GM04503 (cell line): ENCODE results near the gene CEBPE.
A peak's percentile ranks its signal among the peaks of the same experiment; 100 is the strongest.

Experiments used
- DNase-seq: peaks from one replicate; pipeline ENCODE4 v3.0.0-alpha.2; 2012; ENCODE audit warnings: low read depth

The CEBPE gene

DNA sequence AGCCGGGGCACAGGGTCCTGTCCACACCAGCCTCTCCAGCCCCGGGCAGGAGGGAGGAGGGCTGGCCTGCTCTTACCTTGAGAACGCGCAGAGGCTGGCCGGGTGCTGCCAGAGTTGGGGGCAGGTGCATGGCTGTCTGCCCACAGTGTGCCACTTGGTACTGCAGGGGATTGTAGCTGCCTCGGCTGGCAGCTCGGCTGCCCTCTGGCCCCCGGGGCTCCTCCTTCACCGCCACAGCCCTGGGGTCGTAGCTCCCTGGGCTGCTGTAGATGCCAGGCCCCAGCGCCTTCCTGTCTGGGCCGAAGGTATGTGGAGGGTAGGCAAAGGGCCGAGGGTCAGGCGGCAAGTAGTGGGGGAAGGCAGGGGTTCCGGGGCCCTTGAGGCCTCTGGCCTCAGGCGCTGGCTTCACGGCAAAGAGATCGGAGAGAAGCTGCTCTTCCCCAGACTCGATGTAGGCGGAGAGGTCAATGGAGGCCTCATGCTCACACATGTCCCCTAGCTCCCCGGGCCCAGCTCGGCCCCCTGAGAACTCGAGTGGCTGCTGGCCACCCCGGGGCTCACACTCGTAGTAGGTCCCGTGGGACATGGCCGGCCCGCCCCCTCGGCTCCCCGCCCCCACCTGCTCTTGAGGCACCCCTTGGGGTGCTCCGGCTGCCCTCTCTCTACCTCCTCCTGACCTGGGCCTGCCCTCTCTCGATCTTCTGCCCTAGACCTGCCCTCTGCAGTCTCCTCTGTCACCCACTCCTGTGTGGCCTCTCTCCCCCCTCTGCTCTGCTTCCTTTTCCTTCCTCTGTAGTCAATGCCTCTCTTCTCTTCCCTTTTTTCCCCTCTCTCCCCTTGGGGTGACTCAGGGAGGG is at the start of gene CEBPE:
Gene CEBPE, minus strand, starts transcription at position 750 of the 857 bp plus-strand sequence. Its CDS starts 164 bp downstream, at position 586.
- DNase-seq = no peak

GRCh38 chr14:23168246-23168645 is 49.2 kb upstream of the CEBPE start:
- no peak for DNase-seq

- no peak for DNase-seq
Observed at GRCh38 chr14:23167116-23167847, 48.2 kb upstream of the CEBPE start.

DNA sequence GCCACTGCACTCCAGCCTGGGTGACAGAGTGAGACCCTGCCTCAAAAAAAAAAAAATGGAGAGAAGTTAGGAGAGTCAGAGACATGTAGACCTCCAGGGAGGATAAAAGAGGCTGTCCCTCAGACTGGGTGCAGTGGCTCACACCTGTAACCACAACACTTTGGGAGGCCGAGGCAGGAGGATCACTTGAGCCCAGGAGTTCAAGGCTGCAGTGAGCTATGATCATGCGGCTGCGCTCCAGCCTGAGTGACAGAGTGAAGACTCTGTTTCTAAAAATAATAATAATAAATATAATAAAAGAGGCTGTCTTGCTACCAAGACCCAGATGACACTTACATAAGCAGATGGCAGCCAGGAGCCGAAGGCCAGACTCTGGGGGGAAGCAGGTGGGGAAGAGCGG is 45.9 kb upstream of the CEBPE start:
- no peak for DNase-seq

GRCh38 chr14:23164250-23164649 is 45.2 kb upstream of the CEBPE start:
- no peak for DNase-seq

GRCh38 chr14:23163830-23164229 is 44.8 kb upstream of the CEBPE start:
- no peak for DNase-seq

- no peak for DNase-seq
Observed at GRCh38 chr14:23162800-23163199, 43.7 kb upstream of the CEBPE start.

DNA sequence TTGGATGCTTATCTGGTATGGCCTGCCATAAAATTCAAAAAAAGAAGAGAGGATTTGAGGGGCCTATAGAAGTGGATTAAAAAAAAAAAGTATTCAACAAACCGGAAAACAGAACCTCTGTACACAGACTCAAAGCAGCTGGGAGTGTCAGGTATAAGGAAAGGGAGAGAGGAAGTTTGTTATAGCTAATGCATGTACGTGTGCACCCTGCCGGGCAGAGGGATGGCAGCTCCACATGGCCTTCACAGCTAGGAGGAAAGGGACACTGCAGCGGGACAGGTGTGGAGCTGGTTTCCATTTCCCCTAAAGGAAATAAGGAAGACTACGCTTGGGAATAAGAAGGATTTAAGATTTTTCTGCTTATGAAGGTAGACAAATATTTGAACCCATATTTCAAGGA is 43.0 kb upstream of the CEBPE start:
- DNase-seq = no peak

GRCh38 chr14:23160924-23161522 is 42.0 kb upstream of the CEBPE start:
- no peak for DNase-seq

- DNase-seq = no peak
Observed at GRCh38 chr14:23159532-23159931, 40.5 kb upstream of the CEBPE start.

- DNase-seq = no peak
Observed at GRCh38 chr14:23158779-23159178, 39.7 kb upstream of the CEBPE start.

DNA sequence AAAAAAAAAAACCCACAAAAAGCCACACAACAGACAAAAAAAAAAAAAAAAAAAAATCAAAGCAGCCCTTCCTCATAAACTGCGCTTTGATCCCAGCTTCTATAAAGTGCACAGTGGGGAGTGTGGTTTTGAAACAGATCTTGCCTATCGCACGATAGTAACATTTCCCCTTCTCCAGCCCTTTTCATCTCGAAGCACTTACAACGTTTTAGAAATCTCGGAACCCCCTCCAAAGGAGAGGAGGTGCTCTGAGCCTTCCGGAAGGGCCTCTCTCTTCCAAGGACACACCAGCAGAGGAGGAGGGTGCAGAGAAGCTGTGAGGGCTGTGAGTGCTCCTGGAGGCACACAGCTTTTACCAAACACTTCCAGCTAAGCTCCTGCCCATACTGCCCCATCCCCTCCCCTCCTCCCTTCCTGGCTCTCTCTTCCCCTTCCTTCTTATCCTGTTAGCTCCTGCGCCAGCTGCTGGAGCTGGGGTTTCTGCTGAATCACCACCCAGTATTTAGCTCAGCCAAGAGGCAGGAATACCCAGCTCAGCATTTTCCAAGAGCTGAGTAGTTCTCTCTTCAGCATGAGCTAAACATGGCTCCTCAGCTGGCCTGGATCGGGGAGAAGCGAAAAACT is 36.0 kb upstream of the CEBPE start:
- peak; percentile 73 for DNase-seq

GRCh38 chr14:23153851-23154796 is 35.1 kb upstream of the CEBPE start:
- DNase-seq = no peak

DNA sequence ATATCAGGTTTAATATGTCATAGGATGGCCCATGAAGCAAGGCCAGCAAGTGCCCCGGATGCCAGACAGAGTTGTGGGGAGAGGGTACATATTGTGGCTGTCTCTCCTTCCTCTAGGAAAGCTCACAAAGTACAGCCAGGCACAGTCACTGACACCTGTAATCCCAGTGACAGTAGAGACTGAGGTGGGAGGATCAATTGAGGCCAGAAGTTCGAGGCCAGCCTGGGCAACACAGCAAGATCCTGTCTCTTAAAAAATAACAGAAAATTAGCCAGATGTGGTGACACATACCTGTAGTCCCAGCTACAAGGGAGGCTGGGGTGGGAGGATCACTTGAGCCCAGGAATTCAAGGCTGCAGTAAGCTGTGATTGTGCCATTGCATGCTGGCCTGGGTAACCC is 32.3 kb upstream of the CEBPE start:
- no peak for DNase-seq

- DNase-seq = no peak
Observed at GRCh38 chr14:23149745-23150144, 30.7 kb upstream of the CEBPE start.

DNA sequence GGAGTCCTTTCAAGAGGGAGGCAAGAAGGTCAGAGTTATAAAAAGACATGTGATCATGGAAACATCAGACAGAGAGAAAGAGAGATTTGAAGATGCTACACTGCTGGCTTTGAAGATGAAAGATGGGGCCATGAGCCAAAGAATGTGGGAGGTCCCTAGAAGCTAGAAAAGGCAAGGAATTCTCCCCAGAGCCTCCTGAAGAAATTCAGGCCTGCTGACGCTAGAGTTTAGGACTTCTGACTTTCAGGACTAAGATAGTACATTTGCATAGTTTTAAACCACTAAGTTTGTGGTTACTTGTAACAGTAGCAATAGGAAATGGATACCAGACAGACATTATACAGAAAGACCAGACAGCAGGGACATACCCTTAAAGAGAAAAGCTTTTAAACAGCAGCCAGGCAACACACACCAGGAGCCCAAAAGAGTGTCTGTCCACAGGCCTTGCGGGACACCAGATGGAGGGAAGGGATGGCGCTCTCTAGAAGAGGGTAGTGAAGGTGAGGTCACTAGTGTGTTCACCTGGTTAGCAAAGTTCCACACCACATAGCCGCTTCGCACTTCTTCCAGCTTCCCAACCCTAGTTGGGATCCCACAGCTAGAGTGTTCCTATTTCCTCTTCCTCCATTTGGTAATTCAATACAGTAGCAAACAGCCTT is 29.7 kb upstream of the CEBPE start:
- DNase-seq = no peak

DNA sequence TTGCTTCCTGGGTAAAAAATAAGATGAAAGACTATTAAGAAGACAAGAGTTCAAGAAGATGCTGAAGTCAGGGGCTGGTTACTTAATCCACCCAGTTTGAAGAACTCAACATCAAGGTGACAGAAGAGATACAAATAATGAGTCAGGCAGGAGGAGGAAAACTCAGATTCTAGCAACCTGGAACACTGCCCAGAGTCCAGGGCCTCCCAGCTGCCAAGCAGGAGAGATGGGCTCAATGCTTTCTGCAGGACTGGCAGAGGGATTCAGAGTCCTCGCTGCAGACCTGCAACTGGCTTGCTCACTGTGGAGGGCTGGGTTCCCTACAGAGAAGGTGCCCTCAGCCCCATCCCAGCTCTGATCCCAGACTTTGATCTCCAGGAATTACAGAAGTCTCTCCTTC is 28.6 kb upstream of the CEBPE start:
- DNase-seq = no peak

DNA sequence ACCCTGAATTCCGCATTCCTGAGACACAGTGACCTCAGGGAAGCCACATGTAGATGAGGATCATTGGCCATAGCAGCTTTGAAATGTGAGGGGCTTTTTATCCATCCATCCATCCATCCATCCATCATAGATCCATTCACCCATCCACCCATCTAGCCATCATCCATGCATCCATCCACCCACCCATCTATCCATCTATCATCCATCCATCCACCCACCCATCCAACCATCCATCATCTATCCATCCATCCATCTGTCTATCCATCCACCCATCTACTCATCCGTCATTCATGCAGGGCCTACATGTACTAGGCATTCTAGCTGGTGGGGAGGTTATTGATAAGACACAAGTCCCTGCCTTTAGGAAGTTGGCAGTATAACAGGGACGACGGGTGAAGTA is 27.9 kb upstream of the CEBPE start:
- no peak for DNase-seq

DNA sequence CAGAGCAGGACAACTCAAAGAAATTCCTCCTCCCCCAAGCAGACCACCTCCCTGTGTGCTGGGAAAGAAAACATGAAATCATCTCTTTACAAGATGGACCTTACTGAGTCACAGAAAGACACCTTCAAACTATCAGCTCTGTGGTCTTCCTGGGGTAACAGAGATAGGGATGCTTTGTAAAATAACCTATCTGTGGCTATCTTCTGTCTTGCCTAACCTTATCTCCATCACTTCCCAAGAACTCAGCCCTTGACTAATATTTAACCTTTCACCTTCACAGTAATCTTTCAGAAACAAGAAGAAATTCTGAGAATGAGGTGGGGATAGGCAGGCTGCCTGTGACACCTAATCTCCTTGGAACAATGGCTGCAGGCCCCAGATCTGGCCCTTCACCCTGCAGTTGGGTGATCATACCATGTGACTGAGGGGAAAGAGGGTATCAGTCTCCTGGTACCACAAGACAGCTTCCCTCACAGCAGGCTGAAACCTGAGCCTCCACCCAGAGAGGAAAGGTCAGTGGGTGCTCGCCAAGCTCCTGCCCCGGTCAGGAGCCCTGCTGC is 27.4 kb upstream of the CEBPE start:
- no peak for DNase-seq

DNA sequence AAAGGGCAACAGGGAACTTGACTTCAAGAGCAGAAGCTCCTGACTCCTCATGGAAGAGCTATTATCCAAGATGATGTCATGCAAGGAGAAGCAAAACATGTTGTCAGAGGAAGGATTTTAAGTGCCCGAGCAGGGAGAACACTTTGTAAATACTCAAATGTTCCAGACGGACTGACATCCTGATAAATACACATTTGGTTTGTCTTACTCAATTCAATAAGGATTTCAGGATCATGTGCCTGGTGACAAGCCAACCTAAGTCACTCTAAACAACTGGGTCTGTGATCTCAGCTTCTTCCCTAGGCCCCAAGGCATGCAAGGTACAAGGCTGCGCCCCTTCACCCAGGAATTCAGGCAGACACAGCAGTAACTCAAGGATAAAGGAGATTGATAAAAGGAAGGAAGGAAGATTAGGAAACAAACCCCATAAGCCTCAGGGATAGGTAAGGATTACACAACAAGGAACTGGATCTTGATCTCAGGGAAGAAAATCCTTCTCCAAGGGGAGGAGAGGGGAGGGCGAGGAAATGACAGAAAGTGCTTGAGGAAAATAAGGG is 26.8 kb upstream of the CEBPE start:
- DNase-seq = no peak
